NCI-H1694 (cell line): ENCODE data around the gene ABCC8.
"Not testable (repeated sequence)": the region's sequence is repeated elsewhere in the genome, so short reads cannot be mapped to it uniquely, and the experiment has no call there.

Source experiments
- DNase-seq: peaks from one replicate; lab custom pipeline; 2025; lab: John Stamatoyannopoulos, UW

The ABCC8 gene

GRCh38 chr11:17428261-17428660, 48.4 kb downstream of the ABCC8 start:
- no peak for DNase-seq

GRCh38 chr11:17426233-17426632, 50.4 kb downstream of the ABCC8 start:
- DNase-seq, result not testable (repeated sequence)

- no peak for DNase-seq
Observed at GRCh38 chr11:17423533-17424310, 52.9 kb downstream of the ABCC8 start.

- no peak for DNase-seq
Observed at GRCh38 chr11:17421781-17422180, 54.9 kb downstream of the ABCC8 start.

DNA sequence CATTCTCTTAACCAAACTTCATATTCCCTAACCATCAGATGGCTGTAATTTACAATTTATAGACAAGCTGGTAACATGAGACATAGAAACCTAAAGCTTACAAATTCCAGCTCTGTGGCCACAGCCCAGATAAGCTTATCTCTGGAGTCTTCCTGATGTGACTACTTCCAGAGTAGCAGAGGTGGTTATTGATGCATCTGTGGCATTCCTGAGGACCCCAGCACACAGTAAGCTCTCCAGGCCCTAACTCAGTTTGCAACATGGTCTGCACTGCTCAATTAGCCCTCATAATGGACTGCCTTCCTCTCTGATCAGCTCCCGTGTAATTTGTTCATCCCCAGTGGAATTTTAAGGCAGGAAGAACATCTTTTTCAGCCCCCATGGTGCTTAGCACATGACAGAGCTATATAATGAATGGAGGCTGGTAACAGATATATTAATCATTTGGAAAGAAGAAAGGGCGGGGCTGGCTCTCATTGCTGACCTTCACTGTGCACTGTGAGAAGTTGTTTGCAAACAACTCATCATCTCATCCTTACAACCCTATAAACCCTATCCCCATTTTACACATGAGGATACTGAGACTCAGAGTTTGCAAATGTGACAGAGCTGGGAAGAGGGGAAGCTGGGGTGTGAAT, 58.1 kb downstream of the ABCC8 start:
- no peak for DNase-seq

GRCh38 chr11:17416492-17416891, 60.2 kb downstream of the ABCC8 start:
- no peak for DNase-seq

GRCh38 chr11:17415523-17416104, 61.0 kb downstream of the ABCC8 start:
- no peak for DNase-seq

GRCh38 chr11:17414992-17415391, 61.7 kb downstream of the ABCC8 start:
- no peak for DNase-seq

DNA sequence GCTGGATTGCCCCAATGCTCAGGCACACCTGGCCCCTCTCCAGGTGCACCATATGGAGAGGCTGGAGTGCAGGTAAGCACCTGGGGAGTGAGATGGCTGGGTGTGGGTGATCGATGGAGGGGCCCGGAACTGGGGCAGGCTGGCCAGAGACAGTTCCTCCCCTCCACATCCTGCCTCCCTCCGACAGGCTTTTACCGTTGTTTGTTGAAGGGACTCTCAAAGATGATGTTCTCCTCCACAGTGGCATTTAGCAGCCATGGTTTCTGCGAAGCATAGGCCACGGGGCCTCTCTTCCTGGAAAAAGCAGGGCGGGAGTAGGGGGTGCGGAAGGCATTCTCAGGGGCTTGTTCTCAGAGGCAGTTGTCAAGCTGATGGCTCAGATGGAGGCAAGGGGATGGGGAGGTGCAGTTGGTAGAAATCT, 62.3 kb downstream of the ABCC8 start:
- DNase-seq, result no peak

- DNase-seq, result no peak
Observed at GRCh38 chr11:17413414-17414316, 63.0 kb downstream of the ABCC8 start.

DNA sequence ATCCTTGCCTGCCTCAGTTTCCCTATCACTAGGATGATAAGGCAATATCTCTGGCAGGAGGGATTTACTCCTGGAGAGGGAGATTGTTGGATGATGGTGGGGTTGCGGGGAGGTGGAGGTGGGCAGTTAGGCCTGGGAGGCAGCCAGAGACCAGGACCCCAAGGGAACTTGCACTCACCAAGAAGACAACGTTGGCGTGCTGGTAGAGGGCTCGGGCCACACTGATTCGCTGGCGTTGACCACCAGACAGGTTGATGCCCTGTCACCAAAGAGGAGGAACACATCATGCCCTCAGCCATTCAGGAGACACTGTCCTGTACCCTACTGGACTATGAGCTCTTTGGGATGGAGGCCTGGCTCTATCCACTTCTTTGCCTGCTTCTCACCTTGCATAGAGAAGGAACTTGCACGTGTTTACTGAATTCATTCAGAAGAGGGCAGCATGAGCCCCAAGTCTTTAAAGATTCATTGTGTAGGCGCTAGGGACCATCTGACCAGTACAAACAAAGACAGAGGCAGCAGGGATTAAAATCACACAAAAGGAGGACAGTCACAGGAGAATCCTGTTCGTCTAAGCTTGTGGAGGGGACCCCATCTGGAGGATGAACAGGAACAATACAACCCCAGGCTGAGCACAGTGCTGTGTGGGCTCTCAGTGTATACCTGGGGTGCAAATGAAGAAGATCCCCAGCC, 64.0 kb downstream of the ABCC8 start:
- DNase-seq, result no peak

- no peak for DNase-seq
Observed at GRCh38 chr11:17411418-17411817, 65.2 kb downstream of the ABCC8 start.

DNA sequence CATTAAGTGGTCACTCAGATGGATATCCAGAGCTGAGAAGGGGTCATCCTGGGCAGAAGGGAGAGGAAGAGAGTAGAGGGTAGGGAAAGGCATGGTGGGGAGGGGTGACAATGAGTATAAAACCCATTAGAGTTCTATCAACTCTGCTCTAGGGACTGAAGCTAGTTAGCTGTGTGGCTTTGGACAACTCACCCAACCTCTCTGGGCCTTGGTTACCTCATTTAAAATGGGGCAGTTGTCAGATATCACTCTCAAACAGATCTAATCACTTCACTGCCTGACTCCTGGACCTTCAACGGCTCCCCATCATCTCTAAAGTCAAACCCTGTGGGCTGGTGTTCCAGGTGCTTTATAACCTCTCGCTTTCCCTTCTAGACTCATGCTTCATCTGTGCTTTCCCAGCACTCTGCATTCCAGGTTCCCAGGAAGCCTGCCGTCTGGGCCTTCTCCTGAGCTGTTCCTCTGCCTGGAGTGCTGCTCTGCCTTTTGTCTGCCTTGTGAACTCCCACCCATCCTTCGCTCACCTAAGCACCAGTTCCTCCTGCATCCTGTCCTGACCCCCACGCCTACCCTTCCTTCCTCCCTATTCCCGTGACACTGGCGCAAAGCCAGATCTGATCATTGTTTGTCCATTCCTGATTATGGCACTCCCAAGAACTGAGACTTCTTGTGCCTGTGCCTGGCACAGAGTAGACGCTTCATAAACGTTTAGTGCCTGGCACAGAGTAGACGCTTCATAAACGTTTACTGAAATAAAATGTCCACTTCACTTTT, 65.9 kb downstream of the ABCC8 start:
- DNase-seq, result no peak

GRCh38 chr11:17408641-17409040, 68.0 kb downstream of the ABCC8 start:
- DNase-seq, result no peak

- no peak for DNase-seq
Observed at GRCh38 chr11:17408026-17408425, 68.6 kb downstream of the ABCC8 start.

- no peak for DNase-seq
Observed at GRCh38 chr11:17407575-17407974, 69.1 kb downstream of the ABCC8 start.

DNA sequence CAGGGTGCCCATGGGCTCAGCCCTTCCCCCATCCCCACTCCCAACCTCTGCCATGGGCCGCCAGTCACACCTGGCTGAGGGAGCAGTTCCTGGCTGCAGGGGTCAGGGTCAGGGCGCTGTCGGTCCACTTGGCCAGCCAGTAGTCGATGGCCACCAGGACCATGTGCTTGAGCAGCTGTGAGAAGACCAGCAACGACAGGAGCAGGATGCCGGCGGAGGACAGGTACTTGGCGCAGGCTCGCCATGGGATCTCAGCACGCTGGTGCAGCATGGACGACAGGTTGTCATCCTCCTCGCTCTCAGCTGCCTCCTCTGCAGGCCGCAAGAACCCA, 69.9 kb downstream of the ABCC8 start:
- DNase-seq, result no peak

GRCh38 chr11:17406082-17406817, 70.4 kb downstream of the ABCC8 start:
- DNase-seq, result no peak

DNA sequence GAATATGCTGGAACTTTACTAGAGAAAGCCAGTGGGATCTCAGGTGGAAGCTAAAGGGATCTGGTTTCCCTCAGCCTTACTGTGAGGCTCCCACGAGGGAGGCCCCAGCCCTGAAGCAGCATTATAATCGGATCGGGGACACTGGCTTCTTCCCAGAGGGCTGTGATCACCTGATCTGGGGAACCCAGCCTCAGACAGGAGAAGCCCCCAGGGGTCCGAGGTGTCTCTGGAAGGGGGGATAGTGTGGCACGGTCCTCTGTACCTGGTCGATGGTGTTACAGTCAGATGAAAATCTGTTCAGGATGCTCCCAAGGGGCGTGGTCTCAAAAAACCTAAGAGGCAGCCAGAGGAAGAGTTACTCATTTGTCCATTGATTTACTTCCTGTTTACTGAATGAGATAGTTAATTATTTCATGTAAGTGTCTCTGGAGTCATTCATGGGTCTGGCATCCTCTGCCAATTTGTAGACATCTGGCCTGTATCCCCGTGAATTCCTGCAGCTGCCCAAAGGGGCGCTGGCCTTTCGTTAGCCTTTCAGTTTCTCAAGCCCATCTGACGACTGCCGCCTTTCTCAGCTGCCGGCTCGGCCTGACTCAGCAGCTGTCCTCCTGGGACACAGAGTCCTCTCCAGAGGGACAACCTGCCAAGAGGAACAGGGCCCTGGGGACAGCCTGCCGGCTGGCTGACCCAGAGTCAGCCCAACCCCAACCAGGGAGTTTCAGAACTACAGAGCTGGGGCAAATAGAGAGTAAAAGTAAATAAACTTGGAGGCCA, 71.2 kb downstream of the ABCC8 start:
- no peak for DNase-seq
